ENCODE measurements around the gene HOXA10.

Gene HOXA10

GRCh38 chr7:27203365-27203953 lies 29.3 kb upstream of the HOXA10 start:
- DNase-seq, result no peak

GRCh38 chr7:27202862-27203134 lies 28.7 kb upstream of the HOXA10 start:
- DNase-seq, result no peak

- no peak for DNase-seq
Measured at GRCh38 chr7:27202018-27202861, 28.1 kb upstream of the HOXA10 start.

- no peak for DNase-seq
Measured at GRCh38 chr7:27201580-27202017, 27.5 kb upstream of the HOXA10 start.

- DNase-seq, result peak; percentile 30
Measured at GRCh38 chr7:27200761-27201579, 26.9 kb upstream of the HOXA10 start.

GRCh38 chr7:27199849-27200760 lies 26.0 kb upstream of the HOXA10 start, which contains the start of gene HOXA13:
Gene HOXA13, minus strand, starts transcription at chr7:27200091. Its CDS starts 14 bp downstream, at chr7:27200077.
- peak; percentile 34 for DNase-seq

GRCh38 chr7:27198871-27199801 lies 25.0 kb upstream of the HOXA10 start:
- no peak for DNase-seq

GRCh38 chr7:27198138-27198841 lies 24.2 kb upstream of the HOXA10 start:
- no peak for DNase-seq

- no peak for DNase-seq
Measured at GRCh38 chr7:27197137-27198042, 23.3 kb upstream of the HOXA10 start.

GRCh38 chr7:27196287-27196767 lies 22.2 kb upstream of the HOXA10 start:
- DNase-seq, result peak; percentile 73

- DNase-seq, result no peak
Measured at GRCh38 chr7:27194686-27195379, 20.7 kb upstream of the HOXA10 start.

GRCh38 chr7:27194002-27194352 lies 19.9 kb upstream of the HOXA10 start:
- DNase-seq, result no peak

- no peak for DNase-seq
Measured at GRCh38 chr7:27193335-27194001, 19.3 kb upstream of the HOXA10 start.

- no peak for DNase-seq
Measured at GRCh38 chr7:27192546-27193334, 18.6 kb upstream of the HOXA10 start.

- DNase-seq, result no peak
Measured at GRCh38 chr7:27191833-27192545, 17.9 kb upstream of the HOXA10 start.

- no peak for DNase-seq
Measured at GRCh38 chr7:27191161-27191731, 17.1 kb upstream of the HOXA10 start.
